Effector CD4-positive, alpha-beta T cell (primary cell): ENCODE measurements around the gene WEE2. TPM values are rescaled to one million over a fixed set of nuclear protein-coding genes. Genes with fewer than 3 reads are reported as not detected.
"Not testable (repeated sequence)": the region's sequence is repeated elsewhere in the genome, so short reads cannot be mapped to it uniquely, and the experiment has no call there.

Experiments
- DNase-seq: peaks from one replicate; pipeline ENCODE4 v3.0.0-alpha.2; 2020
- total RNA-seq: gene quantifications from one replicate; lab custom pipeline; 2026; lab: John Stamatoyannopoulos, UW

WEE2 gene
- not detected for total RNA-seq

- DNase-seq, result no peak
Observed at GRCh38 chr7:141708351-141708750, at the start of gene WEE2. TSS of gene WEE2 (plus strand) at chr7:141708353. CDS start at chr7:141708759, 406 bp downstream.

GRCh38 chr7:141659501-141659900 lies 48.7 kb upstream of the WEE2 start:
- no peak for DNase-seq

DNA sequence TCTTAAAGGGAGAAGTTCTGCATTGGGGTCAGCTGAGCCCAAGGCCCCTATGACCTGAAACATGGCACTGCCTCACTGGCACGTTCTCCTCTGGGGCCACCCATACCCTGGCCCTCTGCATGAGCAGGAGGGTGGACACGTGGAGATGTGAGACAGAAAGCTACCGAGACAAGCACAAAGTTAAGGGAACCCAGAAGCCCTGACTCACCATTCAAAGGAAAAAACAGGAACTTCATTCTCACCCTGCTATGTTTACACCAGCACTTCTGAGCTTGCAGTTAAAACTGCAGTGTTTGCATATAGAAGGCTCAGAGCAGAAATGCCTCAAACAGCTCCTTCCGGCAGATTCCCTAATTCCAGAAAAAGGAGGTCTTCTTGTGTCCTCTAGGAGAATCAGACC lies 47.9 kb upstream of the WEE2 start:
- DNase-seq, result no peak

GRCh38 chr7:141663081-141663849 lies 44.9 kb upstream of the WEE2 start:
- no peak for DNase-seq

GRCh38 chr7:141664450-141664849 lies 43.7 kb upstream of the WEE2 start:
- no peak for DNase-seq

DNA sequence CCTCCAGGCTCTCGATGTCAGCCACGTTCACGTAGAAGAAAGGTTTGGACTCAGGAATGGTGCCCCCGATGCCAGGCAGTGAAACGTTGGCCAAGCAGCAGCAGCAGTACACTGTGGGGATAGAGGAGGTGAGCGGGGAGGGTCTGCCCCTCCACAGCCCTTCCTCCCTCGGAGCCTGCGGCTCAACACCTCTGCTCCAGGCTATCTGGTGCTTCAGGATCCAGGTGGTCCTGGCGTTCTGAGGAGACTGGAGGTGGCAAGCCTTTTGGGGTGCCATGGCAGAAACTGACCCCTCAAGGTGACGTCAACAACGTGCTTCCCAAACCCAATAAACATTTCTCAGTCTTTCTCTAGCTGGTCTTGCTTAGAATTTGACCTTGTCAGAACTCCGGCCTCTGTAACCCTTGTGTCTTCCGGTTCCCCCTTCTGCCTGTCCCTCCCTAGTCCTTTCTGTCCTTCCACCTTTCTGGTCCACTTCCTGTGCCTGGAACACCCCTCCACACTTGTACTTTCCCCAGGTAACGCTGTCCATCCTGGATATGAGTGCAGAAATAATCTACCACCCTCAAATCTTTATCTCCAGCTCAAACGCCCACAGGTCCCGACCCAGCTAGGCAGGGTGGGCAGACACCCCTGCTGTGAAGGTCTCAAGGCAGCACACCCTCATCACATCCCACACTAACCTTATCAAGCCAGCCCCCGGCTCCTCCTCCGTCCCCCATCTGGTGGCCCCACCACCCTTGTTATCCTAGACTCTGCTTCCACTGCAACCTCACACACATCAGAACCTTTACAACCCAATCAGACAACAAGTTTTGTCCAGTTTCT lies 42.7 kb upstream of the WEE2 start:
- no peak for DNase-seq

DNA sequence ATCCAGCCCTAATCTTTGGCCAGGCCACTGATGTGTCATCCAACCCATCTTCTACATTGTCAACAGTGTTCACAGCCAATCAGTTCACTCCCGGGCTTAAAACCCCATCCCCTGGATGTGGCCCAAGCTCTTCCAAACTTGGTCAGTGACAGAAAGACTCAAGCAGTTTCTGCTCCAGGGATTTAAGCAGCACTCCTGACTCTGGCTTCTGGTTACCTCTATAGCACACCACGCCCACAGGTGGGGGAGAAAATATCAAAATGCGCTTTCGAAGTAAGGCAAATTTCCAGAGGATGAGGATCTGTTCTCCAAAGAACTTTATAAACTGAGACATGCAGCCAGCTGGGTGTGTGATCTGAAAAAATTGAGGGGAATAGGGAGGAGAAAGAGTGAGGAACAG lies 42.1 kb upstream of the WEE2 start:
- DNase-seq, result no peak

DNA sequence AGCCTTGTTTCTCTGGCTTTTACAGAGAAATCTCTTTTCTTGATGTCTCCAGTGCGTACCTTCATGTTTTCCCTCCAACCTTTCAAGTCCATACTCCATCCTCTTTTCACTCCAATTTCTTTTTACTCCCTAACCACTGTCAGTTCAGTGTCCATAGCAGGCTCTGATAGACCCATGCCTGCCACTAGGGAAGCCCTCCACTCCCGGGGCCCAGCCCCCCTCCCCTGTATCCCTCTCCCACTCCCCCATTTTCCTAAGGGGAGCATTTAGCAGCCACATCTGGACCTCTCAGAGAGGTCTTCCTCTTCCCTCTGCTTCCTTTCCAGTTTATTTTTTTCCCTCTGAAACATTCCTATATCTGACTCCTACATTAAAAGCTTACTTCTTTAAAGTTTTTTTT lies 39.3 kb upstream of the WEE2 start:
- no peak for DNase-seq

GRCh38 chr7:141671705-141672496 lies 36.3 kb upstream of the WEE2 start:
- no peak for DNase-seq

- DNase-seq, result no peak
Observed at GRCh38 chr7:141673346-141673745, 34.8 kb upstream of the WEE2 start.

DNA sequence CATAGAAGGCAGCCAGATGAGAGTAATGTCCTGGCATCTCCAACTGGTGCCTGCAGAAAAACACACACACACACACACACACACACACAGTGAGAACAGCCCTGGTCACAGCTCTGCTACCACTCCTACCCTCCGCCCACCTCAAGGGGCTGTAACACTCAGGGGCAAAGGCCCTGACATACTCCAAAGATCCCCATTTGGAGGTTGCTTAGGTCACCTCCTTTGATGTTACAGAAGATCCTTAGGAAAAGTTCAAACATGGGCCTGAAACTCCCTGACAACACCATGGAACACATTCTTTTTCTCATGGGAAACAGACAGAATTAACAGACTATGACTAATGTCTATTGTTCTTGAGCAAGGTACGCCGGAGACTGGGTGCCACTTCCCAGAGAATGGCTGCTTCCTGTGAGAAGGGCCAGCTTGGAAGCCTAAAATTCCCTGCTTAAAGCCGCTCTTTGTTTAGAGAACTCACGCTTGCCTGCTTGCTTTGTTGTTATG lies 33.9 kb upstream of the WEE2 start:
- no peak for DNase-seq

DNA sequence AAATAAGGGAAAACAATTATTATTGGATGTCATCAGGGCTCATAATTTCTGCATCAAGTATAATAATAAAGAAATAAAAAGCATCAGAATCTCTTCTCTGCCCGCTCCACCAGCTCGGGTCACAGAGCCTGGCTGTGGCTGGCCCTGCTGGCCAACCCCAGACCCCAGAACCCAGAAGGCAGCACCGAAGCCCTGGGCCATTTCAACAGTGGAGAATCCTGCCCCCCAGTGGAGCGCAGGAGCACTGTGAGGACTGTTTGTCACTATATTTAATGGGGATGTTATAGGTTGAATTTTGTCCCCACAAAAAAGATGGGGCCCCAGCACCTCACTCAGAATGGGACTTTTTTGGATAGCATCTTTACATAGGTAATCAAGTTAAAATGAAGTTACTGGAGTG lies 33.5 kb upstream of the WEE2 start:
- no peak for DNase-seq

GRCh38 chr7:141675436-141676215 lies 32.5 kb upstream of the WEE2 start:
- no peak for DNase-seq

DNA sequence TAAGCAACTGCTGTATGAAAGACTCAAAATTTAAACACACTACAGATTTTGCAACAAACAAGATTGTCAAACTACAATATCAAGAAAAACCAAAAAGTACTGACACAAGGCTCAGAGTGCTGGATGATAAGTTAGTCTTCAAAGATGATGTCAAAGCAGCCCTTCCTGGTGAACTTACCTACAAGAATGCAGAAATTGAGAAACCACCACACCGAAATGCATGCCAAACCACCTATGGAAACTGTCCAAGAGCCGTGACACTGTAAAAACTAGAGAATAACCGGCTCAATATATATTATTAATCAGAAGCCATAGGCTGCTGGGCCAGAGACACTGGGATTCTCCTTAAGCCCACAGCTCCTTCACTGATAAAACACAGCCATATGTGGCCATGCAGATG lies 31.5 kb upstream of the WEE2 start:
- no peak for DNase-seq

- DNase-seq, result no peak
Observed at GRCh38 chr7:141679014-141679413, 29.1 kb upstream of the WEE2 start.

- no peak for DNase-seq
Observed at GRCh38 chr7:141685285-141686023, 22.7 kb upstream of the WEE2 start.

DNA sequence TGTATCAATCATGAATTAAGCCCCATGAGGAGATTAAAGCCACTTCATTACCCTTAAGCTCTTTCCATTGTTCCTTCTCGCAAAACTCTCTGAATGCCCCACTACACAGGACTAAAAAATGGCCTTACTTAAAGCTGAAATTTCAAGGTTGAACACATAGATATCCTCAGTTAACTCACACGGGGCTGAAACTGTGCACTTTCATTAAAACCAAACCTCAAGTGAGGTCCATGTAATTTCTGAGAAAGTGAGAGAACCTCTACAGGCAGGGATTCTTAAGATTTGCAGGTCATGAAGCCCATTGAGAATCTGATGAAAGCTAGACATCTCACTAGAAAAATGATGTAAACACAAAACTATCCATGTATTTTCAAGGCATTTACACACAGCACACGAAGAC lies 22.1 kb upstream of the WEE2 start:
- no peak for DNase-seq

DNA sequence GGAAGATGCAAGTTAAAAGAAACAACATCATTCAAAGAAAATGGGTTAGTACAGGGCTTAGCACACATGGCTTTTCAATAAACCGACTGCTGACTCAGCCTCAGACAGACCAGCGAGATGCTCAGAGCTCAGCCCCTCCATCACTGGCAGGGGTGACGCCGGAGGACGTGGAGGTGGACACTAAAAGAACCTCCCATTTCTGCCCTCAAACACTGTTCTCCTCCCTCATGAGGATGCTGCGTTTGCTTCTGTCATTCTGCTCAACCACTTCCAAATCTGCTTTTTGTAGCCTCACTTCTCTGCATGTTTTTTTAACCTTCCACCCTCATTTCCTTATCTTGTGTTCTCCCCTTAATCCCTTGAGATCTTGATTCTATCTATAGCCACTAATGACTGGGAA lies 21.5 kb upstream of the WEE2 start:
- DNase-seq, result no peak

DNA sequence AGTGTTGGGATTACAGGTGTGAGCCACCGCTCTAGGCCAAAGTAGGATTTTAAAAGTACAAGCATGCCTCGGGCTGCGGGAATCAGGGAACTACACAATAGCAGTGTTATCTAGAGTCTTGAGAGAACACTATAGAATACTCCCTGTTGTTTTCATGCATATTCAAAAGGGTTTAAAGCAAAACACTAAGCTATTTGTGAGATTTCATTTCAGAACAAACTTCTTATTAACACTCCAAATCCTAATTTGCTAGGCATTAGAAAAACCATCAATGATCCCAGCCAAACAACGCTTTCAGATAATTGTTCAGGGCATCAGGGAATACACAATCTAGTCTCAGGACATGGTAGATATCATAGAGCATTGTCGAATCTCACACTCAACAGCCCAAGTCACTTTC lies 20.1 kb upstream of the WEE2 start:
- DNase-seq, result no peak

- DNase-seq, result not testable (repeated sequence)
Observed at GRCh38 chr7:141689072-141689825, 18.9 kb upstream of the WEE2 start.

DNA sequence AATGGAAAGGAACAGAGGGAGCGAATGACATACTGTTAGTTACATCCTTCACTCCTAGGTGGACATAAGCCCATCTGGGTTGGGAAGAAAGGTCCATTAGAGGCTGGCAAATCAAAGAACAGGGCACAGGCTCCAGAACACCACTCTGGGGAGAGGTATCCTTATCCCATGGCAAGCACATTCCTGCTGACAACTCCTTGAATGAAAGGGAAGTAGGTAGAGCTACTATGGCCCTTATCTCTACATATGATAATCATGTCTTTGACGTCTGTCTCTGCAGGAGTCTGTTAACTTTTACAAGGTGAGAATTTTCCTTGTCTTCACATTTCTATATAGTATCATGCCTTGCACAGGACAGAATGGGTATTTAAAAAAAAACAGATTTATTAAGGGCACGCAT lies 16.6 kb upstream of the WEE2 start:
- no peak for DNase-seq
